HG02884 (cell line): ENCODE data around the gene CCDC88C.
"Not testable (repeated sequence)": the region's sequence is repeated elsewhere in the genome, so short reads cannot be mapped to it uniquely, and the experiment has no call there.

ENCODE experiments used
- ATAC-seq: cut with Tn5 transposase; IDR thresholded peaks from one replicate; pipeline ENCODE4 v1.9.1; 2021; ENCODE audit warnings: mild to moderate bottlenecking, moderate library complexity; ENCODE audit not compliant: unreplicated experiment

CCDC88C gene

GRCh38 chr14:91272341-91273272, 145.0 kb downstream of the CCDC88C start:
- no peak for ATAC-seq

- ATAC-seq, result no peak
Observed at GRCh38 chr14:91271639-91272038, 146.0 kb downstream of the CCDC88C start.

DNA sequence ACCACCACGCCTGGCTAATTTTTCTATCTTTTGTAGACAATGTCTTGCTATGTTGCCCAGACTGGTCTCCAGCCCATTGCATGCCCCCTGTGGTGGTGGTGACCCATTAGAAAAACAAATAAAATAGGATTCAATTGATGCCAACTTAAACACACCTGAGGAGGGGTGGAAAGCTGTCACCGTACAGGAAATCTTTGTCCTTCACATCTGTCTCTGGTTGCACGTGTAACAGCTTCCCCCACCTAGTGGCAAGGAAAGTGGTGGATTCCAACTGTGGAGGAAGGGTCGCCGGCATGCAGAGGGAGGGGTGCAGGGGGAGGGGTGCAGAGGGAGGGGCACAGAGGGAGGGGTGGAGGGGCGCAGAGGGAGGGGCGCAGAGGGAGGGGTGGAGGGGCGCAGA, 147.0 kb downstream of the CCDC88C start:
- no peak for ATAC-seq

DNA sequence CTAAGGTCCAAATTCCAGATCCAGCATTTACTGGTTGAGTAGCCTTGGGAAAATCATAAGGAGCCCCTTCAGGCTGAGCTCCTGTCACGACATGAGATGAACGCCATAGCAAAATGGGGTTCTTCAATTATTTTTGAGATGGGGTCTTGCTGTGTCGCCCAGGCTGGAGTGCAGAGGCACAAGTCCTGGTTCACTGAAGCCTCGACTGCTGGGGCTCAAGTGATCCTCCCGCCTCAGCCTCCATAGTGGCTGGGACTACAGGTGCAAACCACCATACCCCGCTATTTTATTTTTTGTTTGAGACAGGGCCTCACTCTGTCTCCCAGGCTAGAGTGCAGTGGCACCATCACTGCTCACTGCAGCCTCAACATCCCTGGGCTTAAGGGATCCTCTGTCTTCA, 147.4 kb downstream of the CCDC88C start:
- no peak for ATAC-seq

DNA sequence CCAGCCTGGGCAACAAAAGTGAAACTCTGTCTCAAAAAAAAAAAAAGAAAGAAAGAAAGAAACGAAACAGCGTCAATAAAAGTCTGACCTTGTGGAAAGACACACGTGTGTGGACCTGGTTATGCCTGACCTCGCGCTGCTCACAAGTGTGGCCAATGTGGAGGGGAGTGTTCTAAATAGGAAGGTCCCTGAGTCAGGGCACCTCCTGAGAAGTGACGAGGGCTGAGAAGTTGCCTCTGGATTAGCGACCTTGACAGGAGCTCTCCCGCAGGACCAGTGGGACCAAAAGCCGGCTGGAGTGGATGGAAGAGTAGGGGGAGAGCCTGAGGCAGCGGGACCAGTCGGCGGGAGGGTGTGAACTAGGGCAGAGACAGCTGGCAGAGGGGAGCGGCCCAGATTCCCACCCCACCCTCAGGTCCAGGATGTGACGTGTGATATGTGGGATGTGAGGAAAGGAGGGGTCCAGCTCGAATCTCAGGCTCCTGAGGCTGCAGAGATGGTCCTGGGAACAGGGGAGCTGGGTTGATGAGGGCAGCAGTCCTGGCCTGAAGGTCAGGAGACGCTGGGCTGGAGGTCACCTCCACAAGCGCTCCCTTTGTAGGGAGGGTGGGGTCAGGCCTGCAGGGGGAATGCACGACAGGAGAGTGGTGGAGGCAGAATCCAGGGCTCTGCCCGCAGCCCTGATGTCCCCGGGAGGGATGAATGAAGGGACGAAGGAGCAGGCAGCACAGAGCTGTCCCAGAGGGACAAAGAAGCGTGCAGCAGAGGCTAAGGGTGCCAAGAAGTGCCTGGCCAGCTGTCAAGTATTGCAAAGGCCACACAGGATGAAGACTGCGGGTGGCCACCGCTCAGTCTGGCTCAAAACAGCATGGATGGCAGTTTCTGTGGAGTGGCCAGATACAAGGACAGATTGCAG, 148.3 kb downstream of the CCDC88C start:
- no peak for ATAC-seq

DNA sequence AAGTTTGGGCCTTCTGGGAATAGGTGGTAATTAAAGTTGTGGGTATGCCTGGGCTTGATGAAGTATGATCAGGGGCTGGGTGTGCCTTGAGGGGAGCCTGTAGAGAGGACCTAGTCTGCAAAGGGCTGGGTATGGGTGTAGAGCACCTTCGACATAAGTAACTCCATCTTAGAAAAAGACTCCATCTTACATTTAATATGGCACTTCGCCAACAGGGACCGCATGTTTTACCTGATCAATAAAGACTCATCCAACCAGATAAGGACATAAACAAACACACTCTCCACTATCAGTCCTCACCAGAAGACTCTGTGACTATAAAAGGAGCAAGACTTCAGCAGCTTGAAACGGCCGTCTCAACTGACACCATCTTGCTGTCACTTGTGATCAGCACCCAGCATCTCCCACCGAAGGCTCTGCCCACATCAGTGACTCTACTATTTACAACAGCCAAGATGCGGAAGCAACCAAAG, 149.6 kb downstream of the CCDC88C start:
- no peak for ATAC-seq

- not testable (repeated sequence) for ATAC-seq
Observed at GRCh38 chr14:91266276-91266675, 151.3 kb downstream of the CCDC88C start.

- ATAC-seq, result no peak
Observed at GRCh38 chr14:91265404-91265803, 152.2 kb downstream of the CCDC88C start.

- ATAC-seq, result no peak
Observed at GRCh38 chr14:91264151-91265150, 153.2 kb downstream of the CCDC88C start.

DNA sequence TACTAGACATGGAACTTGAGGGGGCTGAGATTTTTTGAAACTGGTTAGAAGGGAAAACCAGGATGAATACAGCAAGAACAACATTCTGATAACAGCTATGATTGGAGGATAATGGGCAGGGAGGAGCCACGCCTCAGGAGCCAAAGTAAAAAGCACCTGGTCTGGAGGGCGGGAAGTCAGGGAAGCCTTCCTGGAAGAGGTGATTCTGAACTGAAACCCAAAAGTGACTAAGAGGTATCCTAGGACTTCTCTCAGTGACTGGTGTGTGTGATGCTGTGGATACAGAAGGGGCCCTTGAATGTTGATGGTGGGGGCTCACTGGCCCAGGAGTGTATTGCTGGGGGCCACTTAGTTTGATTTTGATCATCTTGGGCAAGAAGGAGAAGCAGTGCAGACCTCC, 154.3 kb downstream of the CCDC88C start:
- no peak for ATAC-seq

- ATAC-seq, result no peak
Observed at GRCh38 chr14:91261986-91262549, 155.6 kb downstream of the CCDC88C start.

DNA sequence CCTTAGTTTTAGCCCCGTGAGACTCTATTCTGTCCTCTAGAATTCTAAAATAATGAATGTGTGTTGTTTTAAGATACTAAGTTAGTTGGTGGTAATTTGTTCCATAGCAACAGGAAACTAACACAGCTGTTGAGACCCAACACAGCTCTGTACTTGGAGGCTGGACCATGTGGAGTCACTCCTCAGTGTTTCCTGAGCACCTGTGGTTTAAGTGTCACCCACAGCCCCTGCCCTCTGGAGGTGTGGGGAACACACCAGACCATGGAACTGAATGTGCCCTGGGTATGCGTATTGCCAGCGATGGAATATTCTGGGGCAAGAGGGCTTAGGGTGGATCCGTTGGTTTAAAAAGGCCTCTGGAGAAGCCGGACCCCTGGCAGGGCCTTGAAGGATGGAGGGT, 156.5 kb downstream of the CCDC88C start:
- ATAC-seq, result no peak

GRCh38 chr14:91258876-91259275, 158.7 kb downstream of the CCDC88C start:
- no peak for ATAC-seq

- ATAC-seq, result no peak
Observed at GRCh38 chr14:91258011-91258618, 159.5 kb downstream of the CCDC88C start.

- no peak for ATAC-seq
Observed at GRCh38 chr14:91257328-91258010, 160.2 kb downstream of the CCDC88C start.

DNA sequence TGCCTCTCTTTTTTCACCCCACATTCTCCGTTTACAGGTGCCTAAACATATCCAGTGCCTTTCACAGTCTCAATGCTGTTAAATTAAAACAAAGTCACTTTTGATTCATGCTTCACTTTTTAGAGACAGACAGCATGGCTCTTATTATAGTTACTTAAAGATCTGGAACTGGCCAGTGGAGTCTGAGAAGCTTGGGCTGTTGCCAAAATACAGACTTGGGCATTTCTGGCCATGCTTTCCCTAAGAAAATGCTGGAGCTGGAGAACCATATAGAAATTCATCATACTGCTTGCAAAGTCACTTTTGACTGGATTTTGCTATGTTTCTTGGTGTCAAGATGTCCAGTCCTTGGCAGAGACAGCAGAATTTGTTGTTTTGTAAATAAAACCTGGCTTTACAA, 161.0 kb downstream of the CCDC88C start:
- ATAC-seq, result no peak

GRCh38 chr14:91255026-91255695, 162.5 kb downstream of the CCDC88C start:
- no peak for ATAC-seq

DNA sequence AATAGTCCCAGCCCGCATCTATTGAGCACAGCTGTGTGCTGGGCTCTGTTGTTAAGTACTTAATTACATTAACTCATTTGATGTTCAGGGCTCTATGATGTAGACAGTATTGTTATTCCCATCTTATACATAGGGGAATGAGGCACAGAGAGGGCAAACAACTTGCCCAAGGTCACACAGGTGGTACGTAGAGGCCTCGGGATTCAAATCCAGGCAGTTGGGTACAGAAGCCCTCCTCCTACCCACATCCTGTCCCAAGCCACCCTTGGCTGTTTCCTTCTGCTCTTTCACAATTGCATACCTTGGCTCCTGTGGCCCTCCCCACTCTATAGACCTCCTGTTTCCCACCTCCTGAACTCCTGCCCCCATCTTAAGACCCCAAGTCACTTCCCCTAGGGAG, 163.2 kb downstream of the CCDC88C start:
- ATAC-seq, result no peak
